Adrenal gland (tissue), 5 donors: ENCODE results near the gene CPOX.

ENCODE experiments used
- POLR2A ChIP-seq, 2 donors: fragments of 450-650 bp; IDR thresholded peaks; one replicate each; pipeline ENCODE4 v1.6.1; 2017; ENCODE audit warnings: antibody characterized with exemption in 2 of 2, mild to moderate bottlenecking in 2 of 2, moderate library complexity in 1 of 2
- TF ChIP-seq, protein P1 (sequence below), 6 experiments: fragments of 450-650 bp in 4 of 6; fragments of 200-600 bp in 2 of 6; sonication (generic) in 1 of 6; IDR thresholded peaks; 1 replicate in 5 of 6; 2 replicates in 1 of 6; pipeline versions ENCODE4 v1.5.1 to v1.8.0; 2016 to 2021; ENCODE audit warnings: antibody characterized with exemption in 6 of 6, mild to moderate bottlenecking in 2 of 6, moderate library complexity in 1 of 6
- donor health status: DM: no; HTN: no; CAD: no.

DNA sequence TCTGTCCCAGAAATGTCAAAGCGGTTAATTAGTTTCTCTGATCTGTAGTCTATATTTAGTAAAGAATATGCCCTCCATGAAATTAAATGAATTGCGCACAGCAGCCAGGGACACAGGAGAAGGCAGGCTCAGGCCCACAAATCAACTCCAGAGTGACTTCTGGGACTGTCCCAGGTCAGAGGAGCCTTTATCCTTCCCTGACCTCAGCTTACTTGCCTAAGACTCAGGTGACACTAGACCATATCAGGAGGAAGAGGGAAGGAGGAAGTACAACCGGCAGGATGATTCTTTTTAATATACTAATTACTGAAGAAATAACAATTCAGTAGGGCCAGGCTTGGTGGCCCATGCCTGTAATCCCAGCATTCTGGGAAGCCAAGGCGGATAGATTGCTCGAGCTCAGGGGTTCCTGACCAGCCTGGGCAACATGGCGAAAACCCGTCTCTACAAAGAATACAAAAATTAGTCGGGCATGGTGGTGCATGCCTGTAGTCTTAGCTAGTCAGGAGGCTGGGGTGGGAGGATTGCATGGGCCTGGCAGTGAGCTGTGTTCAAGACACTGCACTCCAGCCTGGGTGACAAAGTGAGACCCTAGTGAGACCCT is 63.5 kb downstream of the CPOX start:
- TF ChIP-seq, protein P1, sequence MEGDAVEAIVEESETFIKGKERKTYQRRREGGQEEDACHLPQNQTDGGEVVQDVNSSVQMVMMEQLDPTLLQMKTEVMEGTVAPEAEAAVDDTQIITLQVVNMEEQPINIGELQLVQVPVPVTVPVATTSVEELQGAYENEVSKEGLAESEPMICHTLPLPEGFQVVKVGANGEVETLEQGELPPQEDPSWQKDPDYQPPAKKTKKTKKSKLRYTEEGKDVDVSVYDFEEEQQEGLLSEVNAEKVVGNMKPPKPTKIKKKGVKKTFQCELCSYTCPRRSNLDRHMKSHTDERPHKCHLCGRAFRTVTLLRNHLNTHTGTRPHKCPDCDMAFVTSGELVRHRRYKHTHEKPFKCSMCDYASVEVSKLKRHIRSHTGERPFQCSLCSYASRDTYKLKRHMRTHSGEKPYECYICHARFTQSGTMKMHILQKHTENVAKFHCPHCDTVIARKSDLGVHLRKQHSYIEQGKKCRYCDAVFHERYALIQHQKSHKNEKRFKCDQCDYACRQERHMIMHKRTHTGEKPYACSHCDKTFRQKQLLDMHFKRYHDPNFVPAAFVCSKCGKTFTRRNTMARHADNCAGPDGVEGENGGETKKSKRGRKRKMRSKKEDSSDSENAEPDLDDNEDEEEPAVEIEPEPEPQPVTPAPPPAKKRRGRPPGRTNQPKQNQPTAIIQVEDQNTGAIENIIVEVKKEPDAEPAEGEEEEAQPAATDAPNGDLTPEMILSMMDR (IDR thresholded peaks at IDR 0.05) = no peak
- TF ChIP-seq POLR2A (IDR thresholded peaks at IDR 0.05) = no peak
